ENCODE results near the gene TBCK.

Gene TBCK

DNA sequence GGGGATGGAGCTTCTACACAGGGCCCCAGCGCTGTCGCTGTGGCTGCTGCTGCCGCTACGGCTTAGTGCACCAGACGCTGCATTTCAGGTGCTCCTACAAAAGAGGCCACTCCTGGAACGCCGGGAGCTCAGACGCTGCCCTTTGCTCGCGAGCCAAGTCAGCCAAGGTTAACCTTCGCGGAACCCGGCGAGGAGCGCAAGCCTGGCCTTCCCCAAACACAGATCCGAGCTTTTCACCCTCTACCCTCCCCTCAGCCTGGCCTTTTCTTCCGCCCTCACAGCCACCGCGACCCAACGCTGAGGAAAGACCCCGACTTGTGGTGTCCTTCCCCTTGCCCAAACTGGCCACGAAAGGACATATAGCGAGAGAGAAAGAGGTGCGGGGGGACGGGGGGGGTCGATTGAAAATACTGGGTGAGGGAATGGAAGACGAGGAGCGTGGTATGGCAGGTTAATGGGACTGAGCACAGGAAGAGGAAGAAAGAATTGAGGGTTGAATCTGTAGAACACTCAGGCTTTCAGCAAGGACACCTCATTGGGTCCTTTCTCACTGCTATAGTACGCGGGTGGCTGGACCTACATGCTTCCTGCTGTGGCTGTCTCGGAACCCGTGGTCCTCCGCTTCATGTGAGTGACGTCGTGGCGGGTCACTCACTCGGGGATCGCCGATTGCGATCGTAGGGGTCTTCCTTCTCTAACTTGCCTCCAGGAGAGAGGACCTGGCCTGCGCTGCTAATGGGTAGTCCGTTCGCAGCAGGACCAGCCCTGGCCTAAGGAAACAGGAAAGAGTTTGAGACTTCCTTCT, at the start of gene TBCK, which contains the start of gene AIMP1:
TBCK (minus strand) TSS at position 242 of the 805 bp plus-strand sequence. CDS start 7,249 bp downstream, outside the sequence.
AIMP1 (plus strand) TSS at position 583 of the 805 bp plus-strand sequence. CDS start 8,460 bp downstream, outside the sequence.
- peak within 1 kb of the TSS; percentile 88 for H3K4me3 ChIP-seq (ENCODE audit: low read depth, low read length)
- peak; percentile 71 for DNase-seq (ENCODE audit: low read depth)

DNA sequence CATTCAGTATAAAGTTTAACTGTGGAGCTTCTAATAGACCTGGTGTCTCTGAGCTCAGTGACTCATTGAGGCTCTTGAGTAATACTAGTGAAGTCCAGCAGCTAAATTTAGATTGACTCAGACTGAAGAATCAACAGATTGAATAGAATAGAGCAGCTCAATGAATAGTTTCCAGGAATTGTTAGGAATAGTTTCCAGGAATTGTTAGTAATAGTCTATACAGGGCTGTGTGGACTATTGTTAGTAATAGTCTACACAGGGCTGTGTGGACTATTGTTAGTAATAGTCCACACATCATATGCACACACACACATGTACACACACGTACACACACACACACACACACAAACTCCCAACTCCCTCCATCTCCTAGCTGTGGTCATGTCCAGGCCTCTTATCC, 49.6 kb upstream of the TBCK start:
- no peak overlapping the region for H3K4me3 ChIP-seq (ENCODE audit: low read depth, low read length)
- DNase-seq (ENCODE audit: low read depth) = peak; percentile 80

- no peak overlapping the region for H3K4me3 ChIP-seq (ENCODE audit: low read depth, low read length)
- no peak for DNase-seq (ENCODE audit: low read depth)
Measured at GRCh38 chr4:106364282-106364681, 48.3 kb upstream of the TBCK start.

DNA sequence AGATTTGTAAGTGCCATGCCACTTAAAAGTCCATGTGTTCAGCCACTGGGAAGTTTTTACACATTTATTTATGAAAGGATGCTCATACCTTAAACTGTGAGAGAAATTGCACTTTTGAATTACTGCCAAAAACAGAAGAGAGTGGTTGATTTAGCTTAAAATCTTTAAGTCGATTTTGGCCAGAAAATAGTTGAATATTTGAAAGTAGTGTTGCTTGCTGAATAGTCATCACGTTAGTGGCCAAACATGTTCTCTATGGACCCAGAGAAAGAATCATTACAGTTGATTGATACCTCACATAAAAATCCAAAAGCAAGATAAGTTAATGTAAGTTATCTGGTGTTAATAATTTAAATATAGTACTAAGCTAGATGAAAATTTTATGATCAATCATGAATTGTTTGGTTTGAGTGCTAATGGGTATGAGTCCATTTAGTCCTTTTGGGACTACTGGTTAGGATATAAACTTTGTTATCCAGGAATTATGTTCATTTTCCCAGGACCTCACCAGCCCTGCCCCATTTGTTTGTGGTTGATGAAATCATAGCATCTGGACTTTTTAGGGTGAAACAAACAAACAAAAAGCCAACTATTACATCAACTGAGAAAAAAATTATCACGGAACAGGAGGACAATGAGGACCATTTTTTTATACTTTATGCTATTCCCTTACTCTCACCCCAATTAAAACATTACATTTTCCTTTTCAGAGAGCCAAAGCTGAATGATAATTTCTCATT, 46.2 kb upstream of the TBCK start:
- no peak overlapping the region for H3K4me3 ChIP-seq (ENCODE audit: low read depth, low read length)
- DNase-seq (ENCODE audit: low read depth) = no peak

DNA sequence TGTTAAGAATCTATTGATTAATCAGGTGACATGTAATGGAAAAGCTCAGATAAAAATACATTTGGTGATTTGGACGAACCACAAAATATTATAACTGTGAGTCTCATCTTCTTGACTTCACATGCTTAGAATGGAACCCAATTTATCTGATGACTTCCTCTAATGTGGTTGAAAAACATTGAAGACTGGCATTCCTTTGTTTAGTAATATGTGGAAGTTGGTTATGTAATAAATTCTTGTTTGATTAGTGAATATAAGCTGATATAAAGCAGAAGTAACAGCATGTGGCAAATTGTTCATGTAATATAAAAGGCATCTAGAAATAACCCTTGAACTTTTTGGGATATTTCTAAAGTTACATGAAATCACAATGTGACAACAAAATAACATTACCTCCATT, 42.9 kb upstream of the TBCK start:
- no peak for DNase-seq (ENCODE audit: low read depth)
- no peak overlapping the region for H3K4me3 ChIP-seq (ENCODE audit: low read depth, low read length)

GRCh38 chr4:106355193-106355592, 39.2 kb upstream of the TBCK start:
- DNase-seq (ENCODE audit: low read depth) = no peak
- no peak overlapping the region for H3K4me3 ChIP-seq (ENCODE audit: low read depth, low read length)

DNA sequence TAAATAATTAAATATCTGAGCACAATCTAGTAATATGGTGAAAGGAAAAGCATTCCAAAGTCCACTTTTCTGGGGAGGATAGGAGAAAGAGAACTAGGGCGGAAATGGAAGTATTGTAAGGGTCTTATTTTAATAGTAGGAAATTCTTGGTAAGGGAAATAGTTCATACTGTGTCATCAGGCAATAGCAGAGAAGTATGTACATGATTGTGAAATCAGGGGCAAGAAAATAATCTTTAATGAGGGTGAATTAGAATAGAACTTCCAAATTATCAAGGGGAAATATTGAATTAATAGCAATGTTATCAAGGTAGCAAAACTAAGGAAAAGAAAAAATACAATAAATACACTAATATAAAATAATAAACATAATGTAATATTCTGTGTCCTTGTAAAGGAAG, 37.8 kb upstream of the TBCK start:
- no peak for DNase-seq (ENCODE audit: low read depth)
- H3K4me3 ChIP-seq (ENCODE audit: low read depth, low read length) = no peak overlapping the region

DNA sequence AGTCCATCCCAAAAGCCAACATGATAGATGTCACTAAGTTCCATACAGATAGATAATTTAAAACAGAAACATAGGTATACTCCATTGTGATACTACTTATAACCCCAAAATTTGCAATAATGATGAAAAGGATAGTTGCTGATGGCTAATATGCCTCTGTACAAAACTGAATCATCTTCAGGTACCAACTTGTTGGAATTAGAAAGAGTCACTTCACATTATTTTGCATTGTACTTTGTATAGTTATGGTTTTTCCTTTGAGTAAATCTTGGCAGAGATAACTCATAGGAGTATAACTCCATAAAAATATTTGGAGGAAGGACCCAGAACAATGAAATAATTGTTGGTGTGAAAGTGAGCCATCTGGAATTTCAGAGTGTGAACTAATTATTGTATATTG, 35.0 kb upstream of the TBCK start:
- no peak overlapping the region for H3K4me3 ChIP-seq (ENCODE audit: low read depth, low read length)
- DNase-seq (ENCODE audit: low read depth) = no peak

DNA sequence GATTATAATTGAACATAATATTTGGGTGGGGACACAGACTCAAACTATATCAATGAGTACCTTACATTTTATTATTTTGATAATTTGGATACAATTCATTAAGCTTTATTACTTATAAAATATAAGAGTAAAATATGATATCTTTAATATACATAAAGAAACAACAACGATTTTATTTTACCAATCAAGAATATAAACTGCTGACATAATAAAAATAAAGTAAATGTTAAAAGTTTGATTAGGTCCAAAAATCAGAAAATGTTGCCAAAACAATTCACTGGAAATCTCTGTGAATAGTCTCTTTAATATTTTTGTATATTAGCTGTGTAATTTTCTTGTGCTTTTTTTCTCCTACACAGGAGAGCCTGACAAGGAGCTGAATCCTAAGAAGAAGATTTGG, 31.2 kb upstream of the TBCK start:
- no peak overlapping the region for H3K4me3 ChIP-seq (ENCODE audit: low read depth, low read length)
- DNase-seq (ENCODE audit: low read depth) = no peak

- no peak overlapping the region for H3K4me3 ChIP-seq (ENCODE audit: low read depth, low read length)
- DNase-seq (ENCODE audit: low read depth) = no peak
Measured at GRCh38 chr4:106344647-106344970, 28.6 kb upstream of the TBCK start.

GRCh38 chr4:106343865-106344646, 28.0 kb upstream of the TBCK start:
- H3K4me3 ChIP-seq (ENCODE audit: low read depth, low read length) = no peak overlapping the region
- no peak for DNase-seq (ENCODE audit: low read depth)

DNA sequence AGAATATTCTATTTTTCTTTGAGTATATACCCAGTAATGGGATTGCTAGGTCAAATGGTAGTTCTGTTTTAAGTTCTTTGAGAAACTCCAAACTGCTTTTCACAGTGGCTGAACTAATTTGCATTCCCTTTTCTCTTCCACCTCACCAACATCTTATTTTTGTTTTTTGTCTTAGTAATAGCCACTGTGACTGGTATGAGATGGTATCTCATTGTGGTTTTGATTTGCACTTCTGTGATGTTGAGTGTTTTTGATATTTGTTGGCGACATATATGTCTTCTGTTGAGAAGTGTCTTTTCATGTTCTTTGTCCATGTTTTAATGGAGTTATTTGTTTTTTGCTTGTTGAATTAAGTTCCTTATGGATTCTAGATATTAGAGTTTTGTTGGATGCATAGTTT, 24.8 kb upstream of the TBCK start:
- no peak overlapping the region for H3K4me3 ChIP-seq (ENCODE audit: low read depth, low read length)
- no peak for DNase-seq (ENCODE audit: low read depth)

DNA sequence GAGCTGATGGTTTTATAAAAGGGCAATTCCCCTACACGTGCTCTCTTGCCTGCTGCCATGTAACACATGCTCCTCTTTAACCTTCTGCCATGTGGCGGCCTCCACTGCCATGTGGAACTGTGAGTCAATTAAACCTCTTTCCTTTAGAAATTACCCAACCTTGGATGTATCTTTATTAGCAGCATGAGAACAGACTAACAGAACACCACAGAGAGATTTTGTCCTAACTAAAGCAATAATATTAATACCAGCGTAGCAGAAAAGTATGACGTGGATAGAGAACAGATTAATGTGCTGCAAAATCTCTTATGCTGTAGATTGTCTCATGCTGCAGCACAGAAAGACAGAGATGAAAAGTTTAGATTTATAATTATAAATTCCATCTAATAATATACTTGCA, 23.4 kb upstream of the TBCK start:
- no peak for DNase-seq (ENCODE audit: low read depth)
- H3K4me3 ChIP-seq (ENCODE audit: low read depth, low read length) = no peak overlapping the region

DNA sequence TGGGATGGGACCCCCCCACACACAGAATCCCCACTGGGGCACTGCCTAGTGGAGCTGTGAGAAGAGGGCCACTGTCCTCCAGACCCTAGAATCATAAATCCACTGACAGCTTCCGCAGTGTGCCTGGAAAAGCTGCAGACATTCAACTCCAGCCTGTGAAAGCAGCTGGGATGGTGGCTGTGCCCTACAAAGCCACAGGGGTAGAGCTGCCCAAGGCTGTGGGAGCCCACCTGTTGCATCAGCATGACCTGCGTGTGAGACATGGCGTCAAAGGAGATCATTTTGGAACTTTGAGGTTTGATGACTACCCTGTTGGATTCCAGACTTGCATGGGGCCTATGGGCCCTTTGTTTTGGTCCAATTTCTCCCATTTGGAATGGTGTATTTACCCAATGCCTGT, 22.7 kb upstream of the TBCK start:
- H3K4me3 ChIP-seq (ENCODE audit: low read depth, low read length) = no peak overlapping the region
- DNase-seq (ENCODE audit: low read depth) = no peak

DNA sequence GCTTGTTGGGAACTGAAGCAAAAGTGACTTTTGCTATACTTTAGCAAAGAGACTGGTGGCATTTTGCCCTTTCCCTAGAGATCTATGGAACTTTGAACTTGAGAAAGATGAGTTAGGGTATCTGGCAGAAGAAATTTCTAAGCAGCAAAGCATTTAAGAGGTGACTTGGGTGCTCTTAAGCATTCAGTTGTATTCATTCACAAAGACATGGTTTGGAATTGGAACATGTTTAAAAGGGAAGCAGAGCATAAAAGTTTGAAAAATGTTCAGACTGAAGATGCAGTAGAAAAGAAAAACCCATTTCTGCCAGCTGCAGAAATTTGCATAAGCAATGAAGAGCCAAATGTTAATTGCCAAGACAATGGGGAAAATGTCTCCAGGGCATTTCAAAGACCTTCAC, 21.9 kb upstream of the TBCK start:
- no peak overlapping the region for H3K4me3 ChIP-seq (ENCODE audit: low read depth, low read length)

DNA sequence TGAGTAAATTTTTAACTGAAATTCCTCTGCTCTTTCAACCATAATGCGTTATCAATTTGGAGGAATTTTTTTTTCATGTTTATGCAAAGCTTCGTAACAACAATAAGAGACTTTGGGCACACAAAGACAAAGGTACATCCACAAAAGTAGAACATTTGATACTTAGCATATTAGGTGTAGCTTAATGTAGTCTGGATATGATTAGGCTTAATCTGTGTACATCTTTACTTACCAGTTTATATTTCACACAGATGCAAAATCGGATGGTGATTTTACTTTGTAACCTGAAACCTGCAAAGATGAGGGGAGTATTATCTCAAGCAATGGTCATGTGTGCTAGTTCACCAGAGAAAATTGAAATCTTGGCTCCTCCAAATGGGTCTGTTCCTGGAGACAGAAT, 20.6 kb upstream of the TBCK start:
- DNase-seq (ENCODE audit: low read depth) = no peak
- no peak overlapping the region for H3K4me3 ChIP-seq (ENCODE audit: low read depth, low read length)

More for the DNA sequence above, 21.9 kb upstream of the TBCK start:
- no peak for DNase-seq (ENCODE audit: low read depth)

GRCh38 chr4:106334741-106335470, 18.9 kb upstream of the TBCK start:
- H3K4me3 ChIP-seq (ENCODE audit: low read depth, low read length) = no peak overlapping the region
- DNase-seq (ENCODE audit: low read depth) = no peak

DNA sequence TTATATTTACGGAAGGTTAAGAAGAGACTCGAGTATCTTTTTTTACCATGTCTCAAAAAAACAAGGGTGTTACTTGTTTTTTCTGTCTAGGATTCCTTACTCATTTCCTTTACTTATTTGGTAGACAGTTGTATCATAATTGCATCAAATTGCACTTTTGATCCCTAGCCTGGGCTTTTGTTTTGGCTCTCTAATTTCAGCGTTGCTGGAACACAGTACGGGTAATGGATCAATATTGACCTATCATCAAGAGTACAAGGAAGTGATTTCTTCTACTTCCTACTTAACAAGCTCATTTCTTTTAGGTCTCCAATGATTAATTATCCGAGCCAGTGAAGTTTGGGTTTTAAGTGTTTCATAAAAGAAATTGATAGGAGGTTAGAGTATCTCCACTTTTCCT, 17.2 kb upstream of the TBCK start:
- H3K4me3 ChIP-seq (ENCODE audit: low read depth, low read length) = no peak overlapping the region
- no peak for DNase-seq (ENCODE audit: low read depth)

DNA sequence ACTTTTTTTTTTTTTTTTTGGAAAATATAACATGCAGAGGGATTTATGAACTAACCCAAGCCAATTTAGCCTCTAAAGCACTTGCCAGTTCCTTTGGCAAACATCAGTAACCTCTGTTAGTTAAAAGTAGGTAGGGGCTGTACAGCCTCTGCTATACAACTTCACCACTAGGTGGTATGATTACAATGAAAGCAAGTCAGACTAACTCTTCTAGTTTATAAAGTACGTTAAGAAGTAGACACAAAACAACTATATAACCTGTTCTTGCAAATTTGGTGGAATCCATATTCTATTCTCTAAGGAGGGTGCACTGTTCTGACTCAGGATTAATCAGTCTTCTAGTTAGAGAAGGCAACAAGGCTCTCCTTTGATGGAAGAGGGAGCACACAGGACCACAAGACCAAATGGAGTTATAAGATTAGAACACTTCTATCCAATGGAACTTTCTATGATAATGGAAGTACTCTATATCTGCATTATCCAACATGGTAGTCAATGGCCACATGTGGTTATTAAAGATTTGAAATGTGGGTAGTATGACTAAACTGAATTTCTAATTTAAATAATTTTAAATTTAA, 13.1 kb upstream of the TBCK start:
- peak; percentile 17 for DNase-seq (ENCODE audit: low read depth)
- H3K4me3 ChIP-seq (ENCODE audit: low read depth, low read length) = no peak overlapping the region
